Superior temporal gyrus (tissue), 1 donor: ENCODE data around the gene MLANA.

ENCODE experiments used
- DNase-seq: peaks from one replicate; pipeline ENCODE4 v3.0.0-alpha.2; 2016; ENCODE audit errors: extremely low spot score

Gene MLANA

GRCh38 chr9:5899292-5899691, 8.6 kb downstream of the MLANA start:
- no peak for DNase-seq

DNA sequence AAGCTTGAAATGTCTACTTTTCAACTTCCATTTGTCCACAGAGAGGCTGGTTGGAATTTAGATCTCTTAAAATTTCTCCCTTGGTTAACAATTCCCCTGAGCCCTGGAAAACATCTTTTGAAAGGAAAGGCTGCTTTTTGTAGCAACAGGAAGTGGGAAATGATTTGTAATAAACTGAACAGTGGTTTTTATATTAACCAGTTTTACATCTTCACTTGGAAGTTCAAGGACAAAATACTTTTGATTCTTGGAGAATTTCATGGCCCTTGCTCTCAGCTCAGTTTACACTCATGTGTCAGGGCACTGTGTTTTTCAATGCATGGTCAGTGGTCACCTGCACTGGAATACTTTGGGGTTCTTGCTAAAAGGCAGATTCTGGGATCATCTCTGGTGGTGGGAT, 9.9 kb downstream of the MLANA start:
- no peak for DNase-seq

GRCh38 chr9:5902377-5902776, 11.7 kb downstream of the MLANA start:
- no peak for DNase-seq

GRCh38 chr9:5908918-5909317, 18.2 kb downstream of the MLANA start:
- no peak for DNase-seq

- DNase-seq: no peak
Observed at GRCh38 chr9:5909976-5910375, 19.3 kb downstream of the MLANA start.

- DNase-seq: no peak
Observed at GRCh38 chr9:5910413-5911057, 19.8 kb downstream of the MLANA start.

DNA sequence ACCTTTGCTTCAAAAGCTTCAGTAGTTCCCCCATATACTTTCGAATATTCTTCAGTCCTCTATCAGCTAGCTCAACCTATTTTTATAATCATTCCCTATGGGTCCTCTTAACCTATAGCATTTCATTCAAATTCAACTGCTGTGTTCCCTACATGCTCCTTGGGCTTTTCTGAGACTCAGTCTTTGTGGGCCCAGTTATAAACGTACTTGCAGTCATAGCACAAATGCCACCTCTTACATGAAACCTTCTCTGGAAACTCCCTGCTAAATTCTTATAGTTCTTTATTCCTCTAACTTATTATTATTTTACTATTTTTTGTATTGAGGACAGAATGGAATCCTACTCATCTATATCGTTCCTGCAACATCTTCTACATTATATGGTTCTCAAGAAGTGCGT, 24.7 kb downstream of the MLANA start:
- DNase-seq: no peak

DNA sequence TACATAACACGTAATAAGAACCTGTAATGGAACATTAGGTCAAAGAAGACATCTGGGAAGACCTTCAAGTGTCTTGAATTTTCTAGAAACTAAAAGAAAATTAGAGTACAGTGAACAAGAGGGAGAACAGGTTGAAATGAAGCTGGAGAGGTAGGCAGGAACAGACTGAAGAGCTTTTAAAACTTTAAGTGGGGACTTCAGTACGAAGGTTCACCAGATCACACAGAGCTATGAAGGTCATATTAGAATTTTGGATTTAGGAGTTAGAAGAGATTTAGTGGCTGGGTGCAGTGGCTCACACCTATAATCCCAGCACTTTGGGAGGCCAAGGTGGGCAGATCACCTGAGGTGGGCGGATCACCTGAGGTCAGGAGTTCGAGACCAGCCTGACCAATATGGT, 26.6 kb downstream of the MLANA start:
- DNase-seq: no peak

GRCh38 chr9:5917888-5918287, 27.2 kb downstream of the MLANA start:
- DNase-seq: no peak

GRCh38 chr9:5918460-5918859, 27.8 kb downstream of the MLANA start:
- no peak for DNase-seq

- no peak for DNase-seq
Observed at GRCh38 chr9:5920860-5921328, 30.2 kb downstream of the MLANA start.

DNA sequence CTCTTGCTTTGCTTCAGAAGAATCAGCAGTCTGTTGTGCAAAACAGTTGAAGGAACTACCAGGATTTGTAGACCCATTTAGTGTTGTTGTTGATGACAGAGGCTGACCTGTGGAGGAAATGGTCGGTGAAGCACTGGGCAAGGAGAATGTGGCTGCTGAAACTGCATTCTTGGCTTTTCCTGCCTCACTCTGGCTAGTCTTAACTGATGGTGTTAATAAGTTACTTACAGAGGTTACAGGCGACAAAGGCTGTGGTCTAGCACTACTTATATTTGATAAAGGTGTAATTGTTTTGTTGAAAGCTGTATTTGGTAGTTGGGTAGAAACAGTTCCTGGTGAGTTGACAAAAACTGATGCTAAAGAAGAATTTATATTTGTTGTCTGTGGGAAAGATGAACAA, 31.5 kb downstream of the MLANA start:
- no peak for DNase-seq

DNA sequence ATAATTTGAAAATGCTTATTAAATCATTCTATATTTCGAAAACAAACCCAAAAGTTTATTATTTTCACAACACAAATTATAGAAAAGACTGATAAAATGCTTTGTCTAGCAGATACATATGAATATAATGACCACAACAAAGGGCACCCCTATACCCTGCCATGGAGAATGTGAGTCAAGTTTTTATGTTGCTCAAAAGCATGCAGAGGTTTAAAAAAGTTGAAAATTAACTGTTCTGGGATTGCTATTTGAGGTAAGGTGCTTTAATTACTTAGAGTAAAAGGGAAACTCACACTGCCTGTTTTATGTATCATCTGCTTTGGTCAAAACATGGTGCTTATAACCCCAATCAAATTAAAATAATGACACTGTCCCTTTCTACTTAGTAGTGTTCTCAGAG, 41.0 kb downstream of the MLANA start:
- no peak for DNase-seq

DNA sequence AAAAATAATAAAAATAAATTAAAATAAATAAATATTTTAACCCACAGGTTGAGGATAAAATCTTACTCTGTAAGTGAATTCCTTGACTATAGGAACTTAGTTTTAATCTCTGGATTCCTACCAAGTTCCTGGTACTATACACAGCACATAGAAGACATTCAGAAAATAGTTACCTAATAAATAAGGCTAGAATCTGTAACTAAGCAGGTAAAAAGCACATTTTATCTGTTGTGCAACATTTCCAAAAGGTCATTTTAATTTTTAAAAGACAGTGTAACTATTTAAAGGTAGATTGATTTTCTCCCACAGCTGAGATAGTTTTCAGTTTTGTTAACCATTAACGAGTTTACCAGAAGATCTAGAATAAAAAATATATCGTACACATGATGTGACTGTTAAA, 47.8 kb downstream of the MLANA start:
- no peak for DNase-seq

- DNase-seq: peak; percentile 49
Observed at GRCh38 chr9:5939530-5939929, 48.8 kb downstream of the MLANA start.

DNA sequence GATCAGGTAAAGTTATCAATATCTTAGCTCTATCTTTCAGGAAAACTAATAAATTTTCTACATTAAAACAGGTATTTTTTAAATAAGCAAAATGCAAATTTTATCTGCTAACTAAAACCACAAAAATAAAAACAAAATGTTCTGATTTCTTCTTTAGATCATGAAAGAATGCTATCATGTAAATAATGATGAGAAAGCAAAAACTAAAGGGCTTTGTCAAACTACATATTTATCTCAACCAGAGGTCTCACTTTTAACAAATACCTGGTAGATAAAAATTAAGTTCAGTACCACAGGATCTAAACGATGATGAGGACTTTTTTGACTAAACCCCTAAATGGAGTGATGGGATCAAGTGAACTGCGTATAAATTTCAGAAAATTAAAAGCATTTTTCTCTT, 50.5 kb downstream of the MLANA start:
- DNase-seq: no peak

GRCh38 chr9:5945112-5945511, 54.4 kb downstream of the MLANA start:
- DNase-seq: no peak

DNA sequence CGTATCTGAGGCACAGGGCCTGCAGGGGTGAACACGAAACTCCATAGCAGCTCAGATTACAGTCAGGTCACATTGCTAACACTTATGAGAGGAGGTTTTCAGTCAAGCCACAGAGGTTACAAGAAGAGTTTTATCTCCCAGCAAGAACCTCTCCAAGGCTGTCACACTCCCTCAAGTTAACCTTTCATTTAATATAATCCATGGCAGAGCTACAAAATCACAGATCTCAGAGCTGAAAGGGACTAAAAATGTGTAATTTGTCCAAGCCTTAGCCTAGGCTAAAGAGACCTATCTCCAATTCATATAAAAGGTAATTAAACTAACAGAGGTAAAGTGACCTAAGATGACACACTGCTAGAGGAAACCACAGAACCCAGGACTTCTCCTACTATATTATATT, 57.2 kb downstream of the MLANA start:
- DNase-seq: no peak

- no peak for DNase-seq
Observed at GRCh38 chr9:5949103-5949699, 58.5 kb downstream of the MLANA start.

GRCh38 chr9:5950261-5950660, 59.6 kb downstream of the MLANA start:
- DNase-seq: no peak

DNA sequence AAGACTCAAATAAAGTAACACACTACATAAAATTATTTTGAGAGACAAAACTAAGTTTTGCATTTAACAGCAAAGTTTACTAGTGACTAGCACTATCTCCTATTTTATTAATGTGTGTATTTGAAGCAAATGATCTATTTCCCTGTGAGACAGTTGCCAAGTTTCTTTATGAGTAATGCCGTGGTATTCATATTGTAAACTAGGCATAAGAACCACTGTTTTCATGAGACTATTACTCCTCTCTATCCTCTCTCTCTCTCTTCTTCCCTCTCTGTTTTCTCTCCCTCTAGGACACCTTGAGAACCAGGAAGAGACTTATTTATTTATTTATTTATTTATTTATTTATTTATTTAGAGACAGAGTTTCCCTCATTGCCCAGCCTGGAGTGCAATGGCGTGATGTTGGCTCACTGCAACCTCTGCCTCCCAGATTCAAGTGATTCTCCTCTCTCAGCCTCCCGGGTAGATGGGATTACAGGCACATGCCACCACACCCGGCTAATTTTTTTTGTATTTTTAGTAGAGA, 61.1 kb downstream of the MLANA start:
- DNase-seq: no peak

DNA sequence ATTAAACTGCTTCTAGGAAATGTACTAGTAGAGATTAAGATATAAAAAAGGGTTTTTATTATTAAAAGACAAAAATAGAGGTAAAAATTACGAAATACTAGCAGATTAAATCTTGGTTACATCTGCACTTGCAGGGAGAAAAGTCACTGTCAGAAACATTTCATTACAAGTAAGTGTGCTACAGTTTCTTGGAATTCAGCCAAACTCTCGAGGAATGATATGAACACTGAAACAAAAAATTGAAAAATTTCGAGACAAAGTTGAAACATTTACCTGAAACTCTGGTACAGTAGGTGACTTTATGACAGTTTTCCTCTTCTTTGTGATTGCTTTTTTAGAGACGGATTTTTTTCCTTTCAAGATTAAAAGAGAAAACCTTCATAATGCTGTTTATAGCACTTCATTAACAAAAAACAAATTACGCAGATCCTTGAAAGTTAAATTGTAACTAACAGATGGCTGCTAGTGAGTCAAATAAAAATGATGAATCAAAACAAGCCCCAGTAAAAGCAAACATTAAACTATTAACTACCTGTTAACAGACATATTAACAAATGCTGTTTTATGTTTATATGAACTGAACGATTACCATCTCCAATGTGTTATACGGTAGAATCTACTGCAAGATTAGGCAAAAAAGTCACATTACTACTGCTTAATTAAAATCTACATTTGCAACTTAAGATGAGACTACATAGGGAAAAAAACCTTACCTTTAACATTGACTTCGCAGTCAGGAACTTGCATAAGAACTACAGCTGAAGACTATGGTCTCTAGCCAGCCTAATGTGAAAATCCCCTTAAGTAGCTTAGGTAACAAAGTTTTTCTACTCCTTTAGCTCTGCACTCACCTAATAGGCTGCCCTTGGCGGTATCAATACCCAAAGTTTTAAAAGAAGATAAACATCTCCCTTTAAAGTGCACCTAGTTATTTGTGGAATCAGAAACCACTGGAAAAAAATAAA, 63.3 kb downstream of the MLANA start:
- peak; percentile 21 for DNase-seq
